Right cardiac atrium (tissue), 5 donors: ENCODE results near the gene ZNF716. TPM values are rescaled to one million over a fixed set of nuclear protein-coding genes. Genes with fewer than 3 reads are reported as not detected.

Experiments used
- ATAC-seq, 2 donors: fragments of 200-7000 bp; cut with Tn5 transposase; one replicate each; pipeline versions ENCODE4 v1.8.0 to v1.9.1; 2020; ENCODE audit warnings: moderate library complexity in 2 of 2, mild to moderate bottlenecking in 1 of 2
- DNase-seq, 3 donors: peaks; one replicate each; pipeline ENCODE4 v3.0.0-alpha.2; 2020
- H3K27ac ChIP-seq: one replicate; pipeline ENCODE4 v1.5.1; 2013; ENCODE audit warnings: mild to moderate bottlenecking, low read length, control low read depth, moderate library complexity
- H3K27me3 ChIP-seq: one replicate; pipeline ENCODE4 v1.6.1; 2013; ENCODE audit not compliant: control insufficient read depth, insufficient read depth
- H3K4me1 ChIP-seq: one replicate; pipeline ENCODE4 v1.6.1; 2013; ENCODE audit warnings: low read length; ENCODE audit not compliant: control insufficient read depth, insufficient read depth
- H3K4me3 ChIP-seq: one replicate; pipeline ENCODE4 v1.5.1; 2013; ENCODE audit warnings: low read length, control low read depth
- H3K9me3 ChIP-seq: one replicate; pipeline ENCODE4 v1.6.1; 2013; ENCODE audit warnings: low read length; ENCODE audit not compliant: control insufficient read depth
- WGBS: extraction: QIAGEN DNeasy Blood & Tissue Kit; methylation state at CpG from one replicate; pipeline ENCODE4 v1.1.7; 2013; 5-methylcytosine and 5-hydroxymethylcytosine counted together
- intact Hi-C, 4 donors: fragments of 100-400 bp; cut with DNase I; formaldehyde crosslinking; loops; one replicate each; pipeline versions ENCODE4 v1.11.0 to v1.14.0; 2022 to 2023
- polyA plus RNA-seq: library from polyadenylated mRNA; stranded (reverse); fragments of 200-250 nt; gene quantifications from one replicate; pipeline ENCODE4 v1.2.3, GENCODE V29; 2013
- total RNA-seq, 4 donors: library from RNA; stranded (reverse); fragmentation: NEBNext Ultra II Directional; extraction: Animal tissue kit (Norgen Biotek cat#: 25700); gene quantifications; one replicate each; pipeline ENCODE4 v1.2.1, GENCODE V29; 2021
- donor health status: healthy with polysubstance abuse.
- donor health status: DM: no; HTN: yes; CAD: no.
- donor health status: DM: no; HTN: no; CAD: no.
- donor health status: DM: no; HTN: yes; CAD: no; lungs with severe emphysema.
- donor health status: DM: yes; HTN: yes; CAD: no.

Gene ZNF716
- total and polyA plus RNA-seq, 5 donors = not detected

GRCh38 chr7:57414415-57414814 lies 35.6 kb upstream of the ZNF716 start:
- DNase-seq (no peak), ATAC-seq (no peak)
- H3K4me1 ChIP-seq = no peaks in the 10 kb centered on the region
- no peak overlapping the region for H3K4me3 ChIP-seq
- H3K9me3 ChIP-seq = no peaks in the 10 kb centered on the region
- 68% methylated on average over 6 of the region's 6 CpGs for WGBS
- no peaks in the 10 kb centered on the region for H3K27me3 ChIP-seq
- no peak overlapping the region for H3K27ac ChIP-seq
- intact Hi-C loops = no loop called here

DNA sequence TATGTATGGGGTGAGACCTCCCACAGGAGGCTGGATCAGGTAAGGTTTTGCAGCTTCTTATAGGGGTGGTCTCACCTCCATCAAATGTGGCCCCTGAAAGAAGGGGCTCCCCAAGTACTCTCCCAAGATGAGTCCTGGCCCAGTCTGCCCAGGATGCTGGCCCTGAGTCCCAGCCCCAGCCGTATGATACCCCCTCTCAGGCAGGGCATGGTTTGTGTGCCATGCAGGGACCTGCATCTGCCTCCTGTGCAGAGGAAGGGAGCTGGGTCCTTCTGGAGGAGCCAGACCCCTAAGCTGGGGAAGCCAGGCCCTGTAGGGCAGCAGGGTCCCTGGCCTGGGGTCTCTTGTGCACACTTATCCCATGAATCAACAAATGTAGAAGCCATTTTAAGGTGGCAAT lies 35.1 kb upstream of the ZNF716 start:
- Histone ChIP-seq H3K27me3 (no peaks in the 10 kb centered on the region), H3K27ac (no peak overlapping the region), H3K9me3 (no peaks in the 10 kb centered on the region), H3K4me1 (no peaks in the 10 kb centered on the region), H3K4me3 (no peak overlapping the region)
- no peak for DNase-seq
- WGBS = 53% methylated on average over 1 of the region's 1 CpG
- intact Hi-C loops = no loop called here
- no peak for ATAC-seq

- intact Hi-C loops = no loop called here
- Histone ChIP-seq H3K4me1 (no peaks in the 10 kb centered on the region), H3K27ac (no peak overlapping the region), H3K9me3 (no peaks in the 10 kb centered on the region), H3K27me3 (no peaks in the 10 kb centered on the region), H3K4me3 (no peak overlapping the region)
- 72% methylated on average over 5 of the region's 5 CpGs for whole genome bisulfite sequencing
- DNase-seq = no peak
- ATAC-seq = no peak
Measured at GRCh38 chr7:57415326-57415725, 34.7 kb upstream of the ZNF716 start.

- H3K4me1 ChIP-seq = no peaks in the 10 kb centered on the region
- intact Hi-C loops = no loop called here
- ATAC-seq (no peak), DNase-seq (no peak)
- 66% methylated on average over 9 of the region's 9 CpGs for WGBS
- H3K27me3 ChIP-seq = no peaks in the 10 kb centered on the region
- H3K27ac ChIP-seq = no peak overlapping the region
- H3K4me3 ChIP-seq = no peak overlapping the region
- H3K9me3 ChIP-seq = no peaks in the 10 kb centered on the region
Measured at GRCh38 chr7:57415730-57416129, 34.2 kb upstream of the ZNF716 start.

DNA sequence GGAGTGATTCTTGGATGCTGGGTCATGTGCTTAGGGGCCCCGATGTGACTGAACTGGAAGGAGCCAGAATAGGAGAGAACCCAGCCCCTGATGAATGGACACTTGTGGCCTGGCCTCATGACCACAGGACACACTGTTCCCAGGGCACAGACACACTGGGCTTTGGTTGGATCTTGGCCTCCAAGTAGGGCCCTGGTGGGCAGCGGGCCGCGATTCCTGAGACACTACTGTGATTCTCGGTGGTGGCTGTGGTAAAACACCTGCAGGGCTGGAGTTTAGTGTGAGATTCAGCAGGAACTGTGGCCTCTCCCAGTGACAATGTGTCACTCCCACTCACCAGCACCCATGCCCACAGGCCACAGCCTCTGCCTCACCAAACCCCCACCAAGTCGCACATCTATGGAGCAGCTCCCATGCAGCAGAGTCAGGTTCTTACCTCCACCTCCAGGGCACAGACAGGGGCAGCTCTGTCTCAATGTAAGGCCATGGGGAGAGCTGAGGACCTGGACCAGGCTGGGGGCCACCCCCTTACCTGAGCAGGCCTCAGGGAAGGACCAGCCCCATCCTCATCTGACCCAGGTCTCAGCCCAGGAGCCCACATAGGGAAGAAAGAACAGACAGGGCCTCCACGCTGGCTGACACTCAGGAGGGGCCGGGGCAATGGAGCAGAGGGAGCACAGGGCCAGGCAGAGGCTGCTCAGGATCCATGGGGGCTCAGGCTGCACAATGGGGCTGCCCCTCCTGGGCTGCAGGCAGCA lies 33.2 kb upstream of the ZNF716 start:
- no peak overlapping the region for H3K27ac ChIP-seq
- H3K9me3 ChIP-seq = no peaks in the 10 kb centered on the region
- H3K27me3 ChIP-seq = no peaks in the 10 kb centered on the region
- H3K4me1 ChIP-seq = no peaks in the 10 kb centered on the region
- ATAC-seq = no peak
- H3K4me3 ChIP-seq = no peak overlapping the region
- no peak for DNase-seq
- WGBS = 76% methylated on average over 8 of the region's 8 CpGs
- intact Hi-C loops = no loop called here

DNA sequence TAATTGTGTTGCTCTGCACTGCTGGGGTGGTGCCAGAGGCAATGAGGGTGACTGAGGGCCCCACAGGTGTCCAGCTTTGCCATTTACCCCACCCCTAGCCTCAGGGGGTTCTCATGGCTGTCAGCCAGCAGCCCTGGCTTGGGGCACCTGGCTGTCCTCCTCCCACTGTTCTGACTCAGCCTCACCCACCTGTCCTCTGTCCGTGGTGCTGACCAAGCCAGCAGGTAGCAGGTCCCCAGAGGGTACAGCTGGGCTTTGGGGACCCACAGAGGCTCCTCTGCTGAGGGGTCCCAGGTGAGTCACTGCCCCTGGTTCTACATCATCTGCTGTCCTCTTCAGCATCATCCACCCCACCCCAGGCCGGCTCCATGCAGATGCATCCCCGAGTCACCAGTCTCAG lies 32.2 kb upstream of the ZNF716 start:
- WGBS = 43% methylated on average over 3 of the region's 3 CpGs
- Histone ChIP-seq H3K27ac (no peak overlapping the region), H3K4me3 (no peak overlapping the region), H3K4me1 (no peaks in the 10 kb centered on the region), H3K27me3 (no peaks in the 10 kb centered on the region), H3K9me3 (no peaks in the 10 kb centered on the region)
- DNase-seq (no peak), ATAC-seq (no peak)
- intact Hi-C loops = no loop called here

- WGBS = 43% methylated on average over 3 of the region's 3 CpGs
- Histone ChIP-seq H3K4me1 (no peaks in the 10 kb centered on the region), H3K9me3 (no peaks in the 10 kb centered on the region), H3K4me3 (no peak overlapping the region), H3K27ac (no peak overlapping the region), H3K27me3 (no peaks in the 10 kb centered on the region)
- intact Hi-C loops = no loop called here
- no peak for DNase-seq
- no peak for ATAC-seq
Measured at GRCh38 chr7:57423768-57424167, 26.2 kb upstream of the ZNF716 start.

GRCh38 chr7:57424515-57425238 lies 25.3 kb upstream of the ZNF716 start:
- ATAC-seq (no peak), DNase-seq (no peak)
- 43% methylated on average over 89 of the region's 89 CpGs for WGBS
- Histone ChIP-seq H3K27me3 (no peaks in the 10 kb centered on the region), H3K4me3 (no peak overlapping the region), H3K27ac (no peak overlapping the region), H3K9me3 (no peaks in the 10 kb centered on the region), H3K4me1 (no peaks in the 10 kb centered on the region)
- intact Hi-C loops = no loop called here

GRCh38 chr7:57425239-57425944 lies 24.6 kb upstream of the ZNF716 start:
- DNase-seq = no peak
- peak in 1 of 2 donors; percentile 38 for ATAC-seq

DNA sequence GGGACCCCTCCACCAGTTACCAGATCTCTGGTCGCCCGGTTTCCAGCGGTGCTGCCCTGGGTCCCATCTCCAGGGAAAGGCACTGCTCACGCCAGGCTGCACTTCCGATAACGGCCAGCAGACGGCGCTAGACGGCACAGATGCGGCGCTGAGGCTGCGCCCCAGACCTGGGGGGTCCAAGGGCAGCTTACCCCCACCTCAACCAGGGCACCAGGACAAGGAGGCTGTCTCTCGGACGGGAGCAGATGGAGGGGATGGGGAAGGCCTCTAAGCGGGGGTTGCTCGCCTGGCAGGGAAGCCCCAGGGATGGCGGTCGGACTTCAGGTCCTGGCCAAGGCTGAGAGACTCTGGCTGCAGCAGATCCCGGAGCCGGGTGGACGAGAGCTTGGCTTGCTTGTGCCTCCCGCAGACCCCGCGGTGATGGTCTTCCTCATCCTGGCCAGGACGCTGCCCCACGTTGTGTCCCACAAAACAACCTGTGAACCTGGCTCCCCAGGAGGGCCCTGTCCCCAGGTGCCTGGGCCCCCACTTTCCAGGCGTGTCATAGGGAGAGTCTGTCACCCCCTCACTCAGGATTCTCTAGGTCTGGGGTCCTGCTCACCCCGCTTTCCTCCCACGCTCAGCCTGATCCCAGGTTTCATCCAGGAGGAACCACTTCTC lies 23.9 kb upstream of the ZNF716 start:
- ATAC-seq (no peak), DNase-seq (no peak)
- H3K27me3 ChIP-seq = no peaks in the 10 kb centered on the region
- no peaks in the 10 kb centered on the region for H3K4me1 ChIP-seq
- intact Hi-C loops = no loop called here
- WGBS = 60% methylated on average over 29 of the region's 29 CpGs
- H3K9me3 ChIP-seq = no peaks in the 10 kb centered on the region
- H3K27ac ChIP-seq = no peak overlapping the region
- H3K4me3 ChIP-seq = no peak overlapping the region

More at GRCh38 chr7:57425239-57425944, 24.6 kb upstream of the ZNF716 start:
- Histone ChIP-seq H3K27ac (no peak overlapping the region), H3K4me3 (no peak overlapping the region), H3K9me3 (no peaks in the 10 kb centered on the region), H3K4me1 (no peaks in the 10 kb centered on the region), H3K27me3 (no peaks in the 10 kb centered on the region)
- WGBS = 65% methylated on average over 39 of the region's 39 CpGs
- intact Hi-C loops = no loop called here

GRCh38 chr7:57426629-57427003 lies 23.4 kb upstream of the ZNF716 start:
- Histone ChIP-seq H3K4me1 (no peaks in the 10 kb centered on the region), H3K4me3 (no peak overlapping the region), H3K9me3 (no peaks in the 10 kb centered on the region), H3K27ac (no peak overlapping the region), H3K27me3 (no peaks in the 10 kb centered on the region)
- intact Hi-C loops = no loop called here
- 85% methylated on average over 11 of the region's 11 CpGs for WGBS
- no peak for ATAC-seq
- no peak for DNase-seq
